GM12801 (cell line): ENCODE results near the gene QKI.

Experiments
- TF ChIP-seq, protein P1 (sequence below): IDR thresholded peaks from one replicate; pipeline ENCODE4 v1.5.1; 2011; ENCODE audit warnings: control low read depth; ENCODE audit not compliant: insufficient read length; ENCODE audit errors: extremely low read depth

QKI gene

DNA sequence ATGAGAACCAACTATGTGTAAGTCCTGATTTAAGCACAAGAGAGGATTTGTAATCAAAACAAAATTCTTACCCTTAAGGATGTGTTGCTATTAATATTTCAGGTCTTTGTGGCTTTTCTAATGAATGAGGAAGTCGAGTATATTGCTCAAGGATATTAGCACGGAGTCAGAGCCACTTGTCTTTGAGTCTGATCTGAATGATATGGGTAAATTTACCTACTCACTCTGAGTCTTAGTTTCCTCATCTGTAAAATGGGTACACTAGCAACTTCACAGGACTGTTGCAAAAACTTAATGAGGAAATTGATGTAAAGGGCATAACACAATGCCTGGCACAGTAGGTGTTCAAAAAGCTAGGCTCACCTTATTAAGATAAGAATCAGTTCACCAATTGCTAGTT lies 30.0 kb upstream of the QKI start:
- TF ChIP-seq, protein P1, sequence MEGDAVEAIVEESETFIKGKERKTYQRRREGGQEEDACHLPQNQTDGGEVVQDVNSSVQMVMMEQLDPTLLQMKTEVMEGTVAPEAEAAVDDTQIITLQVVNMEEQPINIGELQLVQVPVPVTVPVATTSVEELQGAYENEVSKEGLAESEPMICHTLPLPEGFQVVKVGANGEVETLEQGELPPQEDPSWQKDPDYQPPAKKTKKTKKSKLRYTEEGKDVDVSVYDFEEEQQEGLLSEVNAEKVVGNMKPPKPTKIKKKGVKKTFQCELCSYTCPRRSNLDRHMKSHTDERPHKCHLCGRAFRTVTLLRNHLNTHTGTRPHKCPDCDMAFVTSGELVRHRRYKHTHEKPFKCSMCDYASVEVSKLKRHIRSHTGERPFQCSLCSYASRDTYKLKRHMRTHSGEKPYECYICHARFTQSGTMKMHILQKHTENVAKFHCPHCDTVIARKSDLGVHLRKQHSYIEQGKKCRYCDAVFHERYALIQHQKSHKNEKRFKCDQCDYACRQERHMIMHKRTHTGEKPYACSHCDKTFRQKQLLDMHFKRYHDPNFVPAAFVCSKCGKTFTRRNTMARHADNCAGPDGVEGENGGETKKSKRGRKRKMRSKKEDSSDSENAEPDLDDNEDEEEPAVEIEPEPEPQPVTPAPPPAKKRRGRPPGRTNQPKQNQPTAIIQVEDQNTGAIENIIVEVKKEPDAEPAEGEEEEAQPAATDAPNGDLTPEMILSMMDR = no peak

DNA sequence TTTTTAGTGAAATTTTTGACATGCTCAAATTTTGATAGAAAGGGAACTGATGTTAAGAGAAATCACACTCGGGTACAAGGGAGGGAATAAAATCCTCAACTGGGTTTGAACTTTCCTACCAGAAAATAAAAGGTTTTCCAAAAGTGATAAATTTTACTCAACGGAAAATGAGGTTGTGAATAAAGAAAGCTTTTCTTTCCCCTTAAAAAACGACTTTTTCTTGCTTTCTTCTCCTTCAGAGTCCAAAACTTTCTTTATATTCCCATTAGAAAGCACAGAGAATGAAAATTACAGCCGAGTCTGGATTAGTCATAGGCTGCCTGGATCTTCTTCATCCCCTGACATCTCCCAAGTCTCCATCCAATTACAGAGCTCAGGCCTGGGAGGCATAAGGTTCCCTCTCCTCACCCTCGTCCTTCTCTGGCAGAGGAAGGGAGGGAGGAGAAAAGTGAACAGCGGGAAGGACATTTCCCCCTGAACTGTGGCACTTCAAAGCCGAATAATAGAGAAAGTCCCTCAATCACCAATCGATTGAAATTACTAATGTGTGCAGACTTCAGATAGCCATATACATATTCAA lies 28.1 kb upstream of the QKI start:
- TF ChIP-seq, protein P1 = no peak

DNA sequence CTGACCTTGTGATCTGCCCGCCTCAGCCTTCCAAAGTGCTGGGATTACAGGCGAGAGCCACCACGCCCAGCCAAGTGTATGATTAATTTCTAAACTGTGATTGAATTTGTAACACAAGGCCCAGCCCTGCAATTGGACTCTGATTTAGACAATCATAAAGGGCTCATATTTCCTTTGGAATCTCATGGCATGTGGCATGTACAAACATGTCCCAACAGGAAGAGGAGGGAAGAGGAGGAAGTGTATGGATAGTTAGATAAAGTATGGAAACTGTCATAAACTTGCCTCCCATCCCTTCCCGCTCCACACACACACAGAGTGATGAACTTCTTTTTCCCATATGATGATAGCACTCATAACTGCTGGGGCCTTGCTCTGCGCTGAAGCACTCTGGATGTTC lies 27.2 kb upstream of the QKI start:
- TF ChIP-seq, protein P1 = no peak

DNA sequence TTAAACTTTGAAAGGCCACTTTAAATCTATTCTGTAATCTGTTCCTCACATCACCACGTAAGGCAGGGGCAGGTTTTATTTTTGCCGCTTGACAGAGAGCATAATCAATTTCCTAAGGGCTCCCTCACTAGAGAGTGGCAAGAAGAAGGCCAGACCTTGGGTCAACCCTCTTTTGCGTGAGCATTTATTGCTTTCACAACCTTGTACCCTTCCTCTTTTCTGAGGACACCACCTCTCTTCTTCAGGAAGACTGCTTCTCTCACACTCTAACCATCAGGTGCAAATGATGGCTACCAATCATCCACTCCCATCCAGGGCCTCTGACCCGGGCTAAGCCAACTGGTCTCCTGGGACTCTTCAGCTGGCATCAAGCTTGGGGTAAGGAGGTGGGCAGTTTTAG lies 25.2 kb upstream of the QKI start:
- TF ChIP-seq, protein P1 = no peak

- TF ChIP-seq, protein P1 = no peak
These were observed 23.7 kb upstream of the QKI start for GRCh38 chr6:163390770-163391169.

- TF ChIP-seq, protein P1 = no peak
These were observed 22.5 kb upstream of the QKI start for GRCh38 chr6:163391985-163392384.

- TF ChIP-seq, protein P1 = no peak
These were observed 22.0 kb upstream of the QKI start for GRCh38 chr6:163392533-163392932.
